Left renal pelvis (tissue), 4 donors: ENCODE results near the gene WDR33. TPM values are rescaled to one million over a fixed set of nuclear protein-coding genes. Genes with fewer than 3 reads are reported as not detected.

Experiments used
- DNase-seq, 4 donors: peaks; one replicate each; pipeline ENCODE4 v3.0.0-alpha.2; 2013; ENCODE audit warnings: low read depth in 4 of 4, low spot score in 3 of 4
- polyA plus RNA-seq, 4 donors: library from polyadenylated mRNA; unstranded; fragments of 120-200 nt; gene quantifications; one replicate each; pipeline ENCODE4 v1.2.1, GENCODE V29; 2013; ENCODE audit not compliant: insufficient read length in 4 of 4

WDR33 gene
- polyA plus RNA-seq, 4 donors, result 50.0 to 70.9 (median 58.5) TPM

GRCh38 chr2:127701193-127701650 is 109.7 kb downstream of the WDR33 start, which contains the start of gene SFT2D3:
TSS of gene SFT2D3 (plus strand) at chr2:127701497. CDS start at chr2:127701529, 32 bp downstream.
- peak; percentile 78 to 82 (median 78) for DNase-seq

- DNase-seq, result no peak
Observed at GRCh38 chr2:127700527-127701192, 110.3 kb downstream of the WDR33 start.

- DNase-seq, result no peak
Observed at GRCh38 chr2:127698553-127699355, 112.2 kb downstream of the WDR33 start.

- DNase-seq, result no peak
Observed at GRCh38 chr2:127697482-127698180, 113.3 kb downstream of the WDR33 start.

GRCh38 chr2:127695491-127696472 is 115.2 kb downstream of the WDR33 start:
- DNase-seq, result no peak

GRCh38 chr2:127694986-127695385 is 116.0 kb downstream of the WDR33 start:
- DNase-seq, result no peak

GRCh38 chr2:127690696-127691095 is 120.3 kb downstream of the WDR33 start:
- DNase-seq, result no peak

- DNase-seq, result no peak
Observed at GRCh38 chr2:127688405-127688804, 122.6 kb downstream of the WDR33 start.

GRCh38 chr2:127685410-127686080 is 125.4 kb downstream of the WDR33 start:
- no peak for DNase-seq

- no peak for DNase-seq
Observed at GRCh38 chr2:127683757-127684156, 127.2 kb downstream of the WDR33 start.

GRCh38 chr2:127683056-127683455 is 127.9 kb downstream of the WDR33 start:
- no peak for DNase-seq

- DNase-seq, result no peak
Observed at GRCh38 chr2:127681976-127682857, 128.8 kb downstream of the WDR33 start.

GRCh38 chr2:127681288-127681804 is 129.6 kb downstream of the WDR33 start:
- no peak for DNase-seq

- no peak for DNase-seq
Observed at GRCh38 chr2:127680706-127681287, 130.2 kb downstream of the WDR33 start.

- no peak for DNase-seq
Observed at GRCh38 chr2:127679680-127680361, 131.2 kb downstream of the WDR33 start.

GRCh38 chr2:127678991-127679390 is 132.0 kb downstream of the WDR33 start:
- DNase-seq, result no peak

GRCh38 chr2:127678531-127678930 is 132.4 kb downstream of the WDR33 start:
- no peak for DNase-seq
